ENCODE data around the gene FBXO9. TPM values are rescaled to one million over a fixed set of nuclear protein-coding genes. Genes with fewer than 3 reads are reported as not detected.

FBXO9 gene
- total RNA-seq, 5 donors from 2014 or later (not counting 1 experiment from before 2014, with no cell fraction given), result 78.3 to 106 (median 100) TPM

GRCh38 chr6:53070806-53071205 lies 5.6 kb downstream of the FBXO9 start:
- H3K27me3 Mint-ChIP-seq, result no peaks in the 10 kb centered on the region
- POLR2A ChIA-PET, result no interaction called here
- no peaks in the 10 kb centered on the region for H3K9me3 Mint-ChIP-seq
- no peak overlapping the region for H3K27ac Mint-ChIP-seq
- peaks cover 18% of the 10 kb centered on the region for H3K36me3 Mint-ChIP-seq
- peak in 1 of 4 experiments; percentile 43 for ATAC-seq (replicated peaks in 1 of 4)
- H3K4me1 Mint-ChIP-seq, result peaks cover 34 to 41% (median 39%) of the 10 kb centered on the region in 3 donors
- H3K4me3 Mint-ChIP-seq, result no peak overlapping the region
- CTCF ChIA-PET, result no interaction called here
- peak in 1 of 35 experiments; percentile 32 for DNase-seq
- Histone ChIP-seq H3K9me3 (no peaks in the 10 kb centered on the region), H3K4me1 (ENCODE audit: control insufficient read depth in 1 of 2, extremely low read depth in 1 of 2, insufficient read depth in 2 of 2, low read length in 2 of 2) (peaks cover 8 to 18% of the 10 kb centered on the region in 2 experiments), H3K36me3 (ENCODE audit: control insufficient read depth in 2 of 2, extremely low read depth in 1 of 2, insufficient read depth in 1 of 2, low read length in 1 of 2) (peaks cover under 1 to 31% of the 10 kb centered on the region in 2 donors), H3K27ac (ENCODE audit: low read length) (no peak overlapping the region), H3K27me3 (replicated peaks in 1 of 2; ENCODE audit: control insufficient read depth in 2 of 2, extremely low read depth in 1 of 2, insufficient read depth in 2 of 2, low read length in 1 of 2) (no peaks in the 10 kb centered on the region), H3K4me3 (ENCODE audit: control insufficient read depth in 1 of 2, extremely low read depth in 1 of 2, low read length in 1 of 2) (no peak overlapping the region)
- no CpG with 5 or more reads among the region's 1 CpG for WGBS (ENCODE audit: insufficient coverage)

GRCh38 chr6:53074347-53074746 lies 9.1 kb downstream of the FBXO9 start:
- no peak overlapping the region for H3K4me3 Mint-ChIP-seq
- POLR2A ChIA-PET, result no interaction called here
- no peaks in the 10 kb centered on the region for H3K9me3 ChIP-seq
- no CpG with 5 or more reads among the region's 3 CpGs for whole genome bisulfite sequencing (ENCODE audit: insufficient coverage)
- H3K4me1 ChIP-seq (ENCODE audit: control insufficient read depth in 1 of 2, extremely low read depth in 1 of 2, insufficient read depth in 2 of 2, low read length in 2 of 2), result no peaks in the 10 kb centered on the region
- H3K27me3 ChIP-seq (replicated peaks in 1 of 2; ENCODE audit: control insufficient read depth in 2 of 2, extremely low read depth in 1 of 2, insufficient read depth in 2 of 2, low read length in 1 of 2), result no peaks in the 10 kb centered on the region
- peaks cover 6 to 51% of the 10 kb centered on the region in 2 donors for H3K36me3 ChIP-seq (ENCODE audit: control insufficient read depth in 2 of 2, extremely low read depth in 1 of 2, insufficient read depth in 1 of 2, low read length in 1 of 2)
- H3K4me1 Mint-ChIP-seq, result peaks cover 6 to 17% (median 11%) of the 10 kb centered on the region in 3 donors
- H3K36me3 Mint-ChIP-seq, result peaks cover 29% of the 10 kb centered on the region
- DNase-seq (no peak), ATAC-seq (replicated peaks in 1 of 4) (no peak)
- H3K4me3 ChIP-seq (ENCODE audit: control insufficient read depth in 1 of 2, extremely low read depth in 1 of 2, low read length in 1 of 2), result no peak overlapping the region
- CTCF ChIA-PET, result interaction anchor here in 1 of 2 donors (0.8 to 0.9 kb wide), 2 partner anchors 8 to 11 kb away, joined by 3 read pairs; partner anchors contain the start of gene FBXO9
- H3K27me3 Mint-ChIP-seq, result no peaks in the 10 kb centered on the region
- H3K27ac ChIP-seq (ENCODE audit: low read length), result no peak overlapping the region
- H3K9me3 Mint-ChIP-seq, result no peaks in the 10 kb centered on the region
- H3K27ac Mint-ChIP-seq, result no peak overlapping the region

GRCh38 chr6:53080813-53081212 lies 15.6 kb downstream of the FBXO9 start:
- no peaks in the 10 kb centered on the region for H3K27me3 ChIP-seq (replicated peaks in 1 of 2; ENCODE audit: control insufficient read depth in 2 of 2, extremely low read depth in 1 of 2, insufficient read depth in 2 of 2, low read length in 1 of 2)
- H3K36me3 ChIP-seq (ENCODE audit: control insufficient read depth in 2 of 2, extremely low read depth in 1 of 2, insufficient read depth in 1 of 2, low read length in 1 of 2), result peaks cover 5 to 58% of the 10 kb centered on the region in 2 donors
- no peak overlapping the region for H3K4me3 Mint-ChIP-seq
- ATAC-seq (replicated peaks in 1 of 4), result no peak
- no peaks in the 10 kb centered on the region for H3K9me3 ChIP-seq
- no peak overlapping the region for H3K4me3 ChIP-seq (ENCODE audit: control insufficient read depth in 1 of 2, extremely low read depth in 1 of 2, low read length in 1 of 2)
- H3K27me3 Mint-ChIP-seq, result no peaks in the 10 kb centered on the region
- WGBS (ENCODE audit: insufficient coverage), result no CpG with 5 or more reads among the region's 1 CpG
- no peak for DNase-seq
- H3K27ac ChIP-seq (ENCODE audit: low read length), result no peak overlapping the region
- no peaks in the 10 kb centered on the region for H3K9me3 Mint-ChIP-seq
- peaks cover 46% of the 10 kb centered on the region for H3K36me3 Mint-ChIP-seq
- H3K27ac Mint-ChIP-seq, result no peak overlapping the region
- no peaks in the 10 kb centered on the region for H3K4me1 ChIP-seq (ENCODE audit: control insufficient read depth in 1 of 2, extremely low read depth in 1 of 2, insufficient read depth in 2 of 2, low read length in 2 of 2)
- ChIA-PET CTCF (interaction anchor here (0.5 to 1.0 kb wide), 3 partner anchors 17 to 114 kb away, joined by 3 to 4 read pairs (median 3); no protein-coding TSS in a partner anchor), POLR2A (interaction anchor here in 1 of 2 donors (0.9 kb wide), 1 partner anchor 14 kb away, joined by 3 read pairs; no protein-coding TSS in a partner anchor)
- no peaks in the 10 kb centered on the region for H3K4me1 Mint-ChIP-seq

GRCh38 chr6:53086302-53086701 lies 21.1 kb downstream of the FBXO9 start:
- DNase-seq (no peak), ATAC-seq (replicated peaks in 1 of 4) (no peak)
- ChIA-PET POLR2A (interaction anchor here in 1 of 2 donors (0.7 kb wide), 1 partner anchor 18 kb away, joined by 3 read pairs; no protein-coding TSS in a partner anchor), CTCF (no interaction called here)
- H3K27me3 Mint-ChIP-seq, result no peaks in the 10 kb centered on the region
- no peaks in the 10 kb centered on the region for H3K4me1 Mint-ChIP-seq
- H3K4me3 ChIP-seq (ENCODE audit: control insufficient read depth in 1 of 2, extremely low read depth in 1 of 2, low read length in 1 of 2), result no peak overlapping the region
- H3K9me3 ChIP-seq, result no peaks in the 10 kb centered on the region
- H3K27ac ChIP-seq (ENCODE audit: low read length), result no peak overlapping the region
- peaks cover 0 to 63% of the 10 kb centered on the region in 2 donors for H3K36me3 ChIP-seq (ENCODE audit: control insufficient read depth in 2 of 2, extremely low read depth in 1 of 2, insufficient read depth in 1 of 2, low read length in 1 of 2)
- H3K27ac Mint-ChIP-seq, result no peak overlapping the region
- peaks cover 39% of the 10 kb centered on the region for H3K36me3 Mint-ChIP-seq
- H3K4me3 Mint-ChIP-seq, result no peak overlapping the region
- WGBS (ENCODE audit: insufficient coverage), result no CpG with 5 or more reads among the region's 2 CpGs
- H3K4me1 ChIP-seq (ENCODE audit: control insufficient read depth in 1 of 2, extremely low read depth in 1 of 2, insufficient read depth in 2 of 2, low read length in 2 of 2), result no peaks in the 10 kb centered on the region
- H3K9me3 Mint-ChIP-seq, result no peaks in the 10 kb centered on the region
- no peaks in the 10 kb centered on the region for H3K27me3 ChIP-seq (replicated peaks in 1 of 2; ENCODE audit: control insufficient read depth in 2 of 2, extremely low read depth in 1 of 2, insufficient read depth in 2 of 2, low read length in 1 of 2)

- no peak overlapping the region for H3K27ac Mint-ChIP-seq
- H3K4me1 Mint-ChIP-seq, result no peaks in the 10 kb centered on the region
- no peaks in the 10 kb centered on the region for H3K9me3 Mint-ChIP-seq
- no peaks in the 10 kb centered on the region for H3K9me3 ChIP-seq
- CTCF ChIA-PET, result no interaction called here
- H3K27me3 Mint-ChIP-seq, result no peaks in the 10 kb centered on the region
- ATAC-seq (replicated peaks in 1 of 4) (no peak), DNase-seq (no peak)
- H3K4me1 ChIP-seq (ENCODE audit: control insufficient read depth in 1 of 2, extremely low read depth in 1 of 2, insufficient read depth in 2 of 2, low read length in 2 of 2), result no peaks in the 10 kb centered on the region
- H3K4me3 ChIP-seq (ENCODE audit: control insufficient read depth in 1 of 2, extremely low read depth in 1 of 2, low read length in 1 of 2), result no peak overlapping the region
- peaks cover 0 to 69% of the 10 kb centered on the region in 2 donors for H3K36me3 ChIP-seq (ENCODE audit: control insufficient read depth in 2 of 2, extremely low read depth in 1 of 2, insufficient read depth in 1 of 2, low read length in 1 of 2)
- POLR2A ChIA-PET, result no interaction called here
- no peaks in the 10 kb centered on the region for H3K27me3 ChIP-seq (replicated peaks in 1 of 2; ENCODE audit: control insufficient read depth in 2 of 2, extremely low read depth in 1 of 2, insufficient read depth in 2 of 2, low read length in 1 of 2)
- H3K36me3 Mint-ChIP-seq, result peaks cover 38% of the 10 kb centered on the region
- H3K27ac ChIP-seq (ENCODE audit: low read length), result no peak overlapping the region
- no peak overlapping the region for H3K4me3 Mint-ChIP-seq
These were observed 24.7 kb downstream of the FBXO9 start for GRCh38 chr6:53089948-53090347.

GRCh38 chr6:53090576-53090975 lies 25.4 kb downstream of the FBXO9 start:
- Histone ChIP-seq H3K27ac (ENCODE audit: low read length) (no peak overlapping the region), H3K9me3 (no peaks in the 10 kb centered on the region), H3K27me3 (replicated peaks in 1 of 2; ENCODE audit: control insufficient read depth in 2 of 2, extremely low read depth in 1 of 2, insufficient read depth in 2 of 2, low read length in 1 of 2) (no peaks in the 10 kb centered on the region), H3K4me1 (ENCODE audit: control insufficient read depth in 1 of 2, extremely low read depth in 1 of 2, insufficient read depth in 2 of 2, low read length in 2 of 2) (no peaks in the 10 kb centered on the region), H3K36me3 (ENCODE audit: control insufficient read depth in 2 of 2, extremely low read depth in 1 of 2, insufficient read depth in 1 of 2, low read length in 1 of 2) (peaks cover 0 to 74% of the 10 kb centered on the region in 2 donors), H3K4me3 (ENCODE audit: control insufficient read depth in 1 of 2, extremely low read depth in 1 of 2, low read length in 1 of 2) (no peak overlapping the region)
- POLR2A ChIA-PET, result interaction anchor here in 1 of 2 donors (1.1 kb wide), 1 partner anchor 11 kb away, joined by 3 read pairs; no protein-coding TSS in a partner anchor
- no peaks in the 10 kb centered on the region for H3K27me3 Mint-ChIP-seq
- H3K4me1 Mint-ChIP-seq, result no peaks in the 10 kb centered on the region
- no peak overlapping the region for H3K4me3 Mint-ChIP-seq
- peaks cover 44% of the 10 kb centered on the region for H3K36me3 Mint-ChIP-seq
- no peak overlapping the region for H3K27ac Mint-ChIP-seq
- CTCF ChIA-PET, result no interaction called here
- ATAC-seq (replicated peaks in 1 of 4), result no peak
- DNase-seq, result no peak
- no peaks in the 10 kb centered on the region for H3K9me3 Mint-ChIP-seq
- WGBS (ENCODE audit: insufficient coverage), result no CpG with 5 or more reads among the region's 2 CpGs

GRCh38 chr6:53095270-53095669 lies 30.1 kb downstream of the FBXO9 start:
- peaks cover 56% of the 10 kb centered on the region for H3K36me3 Mint-ChIP-seq
- no peaks in the 10 kb centered on the region for H3K4me1 ChIP-seq (ENCODE audit: control insufficient read depth in 1 of 2, extremely low read depth in 1 of 2, insufficient read depth in 2 of 2, low read length in 2 of 2)
- H3K4me1 Mint-ChIP-seq, result no peaks in the 10 kb centered on the region
- ATAC-seq (replicated peaks in 1 of 4) (no peak), DNase-seq (no peak)
- POLR2A ChIA-PET, result no interaction called here
- H3K9me3 Mint-ChIP-seq, result no peaks in the 10 kb centered on the region
- H3K27ac Mint-ChIP-seq, result no peak overlapping the region
- no peak overlapping the region for H3K4me3 ChIP-seq (ENCODE audit: control insufficient read depth in 1 of 2, extremely low read depth in 1 of 2, low read length in 1 of 2)
- H3K36me3 ChIP-seq (ENCODE audit: control insufficient read depth in 2 of 2, extremely low read depth in 1 of 2, insufficient read depth in 1 of 2, low read length in 1 of 2), result peaks cover 6 to 88% of the 10 kb centered on the region in 2 donors
- no peaks in the 10 kb centered on the region for H3K27me3 Mint-ChIP-seq
- CTCF ChIA-PET, result no interaction called here
- no CpG with 5 or more reads among the region's 3 CpGs for WGBS (ENCODE audit: insufficient coverage)
- H3K27me3 ChIP-seq (replicated peaks in 1 of 2; ENCODE audit: control insufficient read depth in 2 of 2, extremely low read depth in 1 of 2, insufficient read depth in 2 of 2, low read length in 1 of 2), result no peaks in the 10 kb centered on the region
- no peaks in the 10 kb centered on the region for H3K9me3 ChIP-seq
- no peak overlapping the region for H3K27ac ChIP-seq (ENCODE audit: low read length)
- no peak overlapping the region for H3K4me3 Mint-ChIP-seq

Data from T-cell (primary cell).